Stimulated activated CD4-positive, alpha-beta T cell treated with anti-CD3 and anti-CD28 coated beads, Interleukin-2, amount 100 ng/mL, for 24 hours (primary cell): ENCODE measurements around the gene FXYD6.
A peak's percentile ranks its signal among the peaks of the same experiment; 100 is the strongest.

ENCODE experiments used
- DNase-seq, 2 donors: peaks; one replicate each; pipeline ENCODE4 v3.0.0-alpha.2; 2020

The FXYD6 gene

GRCh38 chr11:117842131-117842941, 34.1 kb downstream of the FXYD6 start:
- peak in 1 of 2 donors; percentile 11 for DNase-seq

GRCh38 chr11:117841551-117842031, 34.9 kb downstream of the FXYD6 start:
- peak in 1 of 2 donors; percentile 11 for DNase-seq

- DNase-seq: peak in 1 of 2 donors; percentile 13
These were observed 35.4 kb downstream of the FXYD6 start for GRCh38 chr11:117840881-117841550.

- DNase-seq: peak in 1 of 2 donors; percentile 8
These were observed 36.3 kb downstream of the FXYD6 start for GRCh38 chr11:117839936-117840813.

- DNase-seq: peak in 1 of 2 donors; percentile 10
These were observed 37.0 kb downstream of the FXYD6 start for GRCh38 chr11:117839380-117839881.

GRCh38 chr11:117838901-117839300, 37.6 kb downstream of the FXYD6 start:
- peak in 1 of 2 donors; percentile 11 for DNase-seq

- DNase-seq: no peak
These were observed 38.7 kb downstream of the FXYD6 start for GRCh38 chr11:117837791-117838190.

- no peak for DNase-seq
These were observed 39.2 kb downstream of the FXYD6 start for GRCh38 chr11:117837070-117837776.

- peak in 1 of 2 donors; percentile 9 for DNase-seq
These were observed 40.1 kb downstream of the FXYD6 start for GRCh38 chr11:117836077-117836960.

GRCh38 chr11:117835576-117835975, 40.9 kb downstream of the FXYD6 start:
- DNase-seq: peak in 1 of 2 donors; percentile 11

GRCh38 chr11:117834838-117835443, 41.5 kb downstream of the FXYD6 start:
- DNase-seq: no peak

GRCh38 chr11:117834068-117834810, 42.2 kb downstream of the FXYD6 start:
- DNase-seq: peak in 1 of 2 donors; percentile 10

GRCh38 chr11:117833401-117833891, 43.0 kb downstream of the FXYD6 start:
- peak in 1 of 2 donors; percentile 10 for DNase-seq

- peak in 1 of 2 donors; percentile 13 for DNase-seq
These were observed 43.9 kb downstream of the FXYD6 start for GRCh38 chr11:117832511-117832910.

GRCh38 chr11:117831661-117832415, 44.6 kb downstream of the FXYD6 start:
- peak in 1 of 2 donors; percentile 13 for DNase-seq

- DNase-seq: peak in 1 of 2 donors; percentile 17
These were observed 45.6 kb downstream of the FXYD6 start for GRCh38 chr11:117830674-117831351.

GRCh38 chr11:117830072-117830471, 46.4 kb downstream of the FXYD6 start:
- peak in 1 of 2 donors; percentile 15 for DNase-seq

- peak in 1 of 2 donors; percentile 16 for DNase-seq
These were observed 47.1 kb downstream of the FXYD6 start for GRCh38 chr11:117829369-117829725.
